HCT116 (cell line): ENCODE results near the gene UNK.

ENCODE experiments used
- CEBPB ChIP-seq: IDR thresholded peaks from 2 replicates; pipeline ENCODE4 v1.6.1; 2012; ENCODE audit warnings: low read depth
- CTCF ChIP-seq, 3 experiments: fragments of 200-600 bp in 1 of 3; sonication (generic) in 1 of 3; IDR thresholded peaks in 2 of 3; conservative IDR thresholded peaks in 1 of 3; 2 replicates each; pipeline ENCODE4 v1.5.1; 2012 to 2017; ENCODE audit warnings: low read depth in 2 of 3, low read length in 2 of 3, antibody characterized with exemption in 1 of 3, borderline replicate concordance in 1 of 3, control low read depth in 1 of 3, mild to moderate bottlenecking in 1 of 3, mixed read lengths in 1 of 3, mixed run types in 1 of 3, moderate library complexity in 1 of 3; ENCODE audit not compliant: insufficient read depth in 1 of 3
- EGR1 ChIP-seq: IDR thresholded peaks from 2 replicates; pipeline ENCODE4 v1.6.1; 2012; ENCODE audit warnings: low read depth
- ELF1 ChIP-seq: IDR thresholded peaks from 2 replicates; pipeline ENCODE4 v1.6.1; 2012; ENCODE audit warnings: low read depth, borderline replicate concordance
- EZH2 ChIP-seq: fragments of 200-600 bp; sonication (generic); IDR thresholded peaks from 2 replicates; pipeline ENCODE4 v1.6.1; 2017; ENCODE audit warnings: antibody characterized with exemption, mixed run types
- MAX ChIP-seq: IDR thresholded peaks from 2 replicates; pipeline ENCODE4 v1.6.1; 2012
- POLR2A ChIP-seq: IDR thresholded peaks from 2 replicates; pipeline ENCODE4 v1.7.0; 2011; ENCODE audit warnings: borderline replicate concordance; ENCODE audit not compliant: insufficient read depth, insufficient read length; ENCODE audit errors: extremely low read depth
- RAD21 ChIP-seq: IDR thresholded peaks from 2 replicates; pipeline ENCODE4 v1.6.1; 2012; ENCODE audit warnings: low read depth, mild to moderate bottlenecking
- SRF ChIP-seq: IDR thresholded peaks from 2 replicates; pipeline ENCODE4 v1.6.1; 2012; ENCODE audit warnings: low read depth
- TCF7L2 ChIP-seq: IDR thresholded peaks from 2 replicates; pipeline ENCODE4 v1.7.0; 2011; ENCODE audit warnings: borderline replicate concordance, inconsistent platforms; ENCODE audit not compliant: insufficient read depth, insufficient read length; ENCODE audit errors: extremely low read depth
- ZFX ChIP-seq: fragments of 450-650 bp; IDR thresholded peaks from 2 replicates; pipeline ENCODE4 v1.6.1; 2017
- TF ChIP-seq, protein P1 (sequence below): IDR thresholded peaks from 2 replicates; pipeline ENCODE4 v1.6.1; 2012

GRCh38 chr17:75809631-75810111, 25.1 kb downstream of the UNK start:
- TF ChIP-seq RAD21 (no peak), MAX (no peak), CTCF (IDR thresholded peaks at IDR 0.05 in 2 of 3, conservative IDR thresholded peaks at IDR 0.05 in 1 of 3; ENCODE audit: borderline replicate concordance in 1 of 3, insufficient read depth in 1 of 3, low read depth in 2 of 3, low read length in 2 of 3) (no peak), POLR2A (no peak), TCF7L2 (no peak), EGR1 (no peak), ZFX (no peak; the same call in 1 of the 2 replicates), SRF (no peak), CEBPB (no peak), ELF1 (no peak), EZH2 (no peak)
- TF ChIP-seq, protein P1, sequence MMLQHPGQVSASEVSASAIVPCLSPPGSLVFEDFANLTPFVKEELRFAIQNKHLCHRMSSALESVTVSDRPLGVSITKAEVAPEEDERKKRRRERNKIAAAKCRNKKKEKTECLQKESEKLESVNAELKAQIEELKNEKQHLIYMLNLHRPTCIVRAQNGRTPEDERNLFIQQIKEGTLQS, result no peak
